HG02938 (cell line): ENCODE data around the gene MAD2L2.

ENCODE experiments used
- ATAC-seq: cut with Tn5 transposase; IDR thresholded peaks from one replicate; pipeline ENCODE4 v1.9.1; 2021; ENCODE audit warnings: mild to moderate bottlenecking, moderate library complexity; ENCODE audit not compliant: unreplicated experiment

The MAD2L2 gene

DNA sequence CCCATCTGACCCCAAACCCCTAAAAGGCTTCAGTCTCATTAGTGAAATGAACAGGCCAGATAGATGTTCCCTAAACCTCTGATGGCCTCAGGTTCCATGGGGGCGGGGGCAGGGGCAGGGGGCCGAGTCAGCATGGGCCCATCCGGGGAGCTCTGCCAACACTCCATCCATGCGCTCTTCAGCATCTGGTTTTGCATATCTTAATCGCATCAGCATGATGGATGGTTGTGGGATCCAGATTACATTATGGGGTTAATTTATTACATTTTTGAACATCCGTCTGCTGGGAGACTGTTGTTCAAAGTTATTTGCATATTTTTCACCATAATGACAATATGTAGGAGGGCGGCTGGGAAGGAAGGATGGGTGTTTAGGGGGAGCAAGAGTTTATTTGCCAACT, 3.1 kb upstream of the MAD2L2 start:
- no peak for ATAC-seq

DNA sequence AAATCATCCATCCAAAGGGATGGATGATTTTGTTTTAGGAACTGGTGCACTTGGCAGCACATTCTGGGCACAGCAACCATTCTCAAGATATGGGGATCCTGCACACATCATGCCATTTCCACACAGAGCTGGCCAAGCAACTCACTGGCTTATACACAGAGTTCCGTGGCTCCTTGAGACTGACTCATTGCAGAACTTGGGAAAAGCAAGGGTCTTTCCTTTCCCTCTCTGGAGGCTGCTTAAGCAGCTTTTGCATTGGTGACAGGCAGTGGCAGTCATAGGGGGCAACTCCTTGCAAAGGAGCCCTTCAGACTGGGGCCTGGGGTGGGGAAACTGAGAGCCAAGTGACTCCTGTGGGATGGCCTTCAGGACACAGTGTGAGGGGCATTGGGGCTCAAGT, 1.9 kb upstream of the MAD2L2 start:
- no peak for ATAC-seq

DNA sequence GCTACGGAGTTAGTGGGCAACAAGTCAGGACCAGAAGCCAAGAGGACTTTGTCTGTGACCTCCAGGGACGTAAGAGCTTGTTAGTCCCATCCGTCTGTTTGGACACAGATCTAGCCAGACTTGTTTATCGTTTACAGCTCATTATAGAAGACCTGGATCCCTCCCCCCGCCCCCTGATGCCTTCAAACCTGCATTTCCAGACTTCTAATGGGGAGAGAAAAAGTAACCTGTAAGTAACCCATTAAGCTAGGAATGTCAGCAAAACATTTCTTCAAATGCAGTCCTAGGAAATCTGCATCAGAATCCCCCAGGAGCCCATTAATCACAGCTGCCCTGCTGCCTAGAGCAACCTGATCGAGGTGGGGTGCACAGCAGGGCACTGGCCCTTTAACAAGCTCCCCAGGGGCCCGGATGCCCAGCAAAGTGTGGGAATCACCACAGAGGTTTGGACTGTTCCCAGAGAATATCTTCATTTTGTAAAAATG, 1.4 kb upstream of the MAD2L2 start:
- no peak for ATAC-seq

DNA sequence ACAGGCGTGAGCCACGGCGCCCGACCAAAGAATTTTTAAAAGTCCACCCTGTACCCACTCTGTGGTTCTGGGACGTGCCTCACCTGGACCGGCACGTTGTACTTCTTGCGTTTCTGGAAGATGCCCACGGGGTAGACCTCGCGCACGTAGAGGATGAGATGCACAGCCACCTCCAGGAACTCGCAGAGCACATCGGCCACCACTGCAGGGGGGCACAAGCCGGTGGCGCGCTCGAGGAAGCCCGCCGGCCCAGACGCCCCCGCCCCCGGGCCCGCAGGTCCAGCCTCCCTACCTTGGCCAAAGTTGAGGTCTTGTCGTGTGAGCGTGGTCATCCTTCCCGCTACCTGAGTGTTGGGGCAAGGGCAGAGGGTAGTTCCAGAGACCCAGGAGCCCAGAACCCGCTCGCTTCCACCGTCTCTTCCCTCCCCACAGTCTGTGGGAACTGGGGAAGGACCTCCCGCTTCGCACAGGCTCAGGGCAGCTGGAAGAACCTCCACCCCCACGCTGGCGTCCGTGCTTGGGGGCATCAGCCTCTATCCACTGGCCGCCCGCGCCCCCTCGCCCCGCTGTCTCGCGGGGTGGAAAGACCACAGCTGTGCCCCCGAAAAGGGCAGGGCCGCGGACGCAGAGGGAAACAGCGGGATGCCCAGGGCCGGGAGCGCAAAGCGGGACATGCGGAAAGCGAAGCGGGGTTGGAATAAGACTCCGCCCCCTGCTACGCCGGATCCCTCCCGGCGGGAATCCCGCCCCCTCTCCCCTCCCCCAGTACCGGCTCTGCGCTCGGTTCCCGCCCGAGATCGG, 478 bp downstream of the MAD2L2 start:
- ATAC-seq: peak; percentile 32

DNA sequence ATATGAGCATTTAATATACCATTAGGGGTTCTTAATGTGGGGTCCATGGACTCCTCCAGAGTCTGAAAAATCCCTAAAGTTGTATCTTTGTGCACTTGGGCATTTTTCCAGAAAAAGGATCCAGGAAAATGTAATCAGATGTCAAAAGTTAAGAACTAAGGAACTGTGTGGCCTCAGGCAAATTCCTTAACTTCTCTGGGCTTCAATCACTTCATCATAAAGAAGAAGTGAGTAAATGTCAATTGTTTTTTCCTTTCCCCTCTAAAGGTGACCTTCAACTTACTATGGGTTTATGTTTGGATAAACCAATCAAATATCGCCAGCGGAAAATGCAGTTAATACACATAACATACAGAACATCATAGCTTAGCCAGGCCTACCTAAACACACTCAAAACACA, 2.5 kb downstream of the MAD2L2 start:
- ATAC-seq: no peak

DNA sequence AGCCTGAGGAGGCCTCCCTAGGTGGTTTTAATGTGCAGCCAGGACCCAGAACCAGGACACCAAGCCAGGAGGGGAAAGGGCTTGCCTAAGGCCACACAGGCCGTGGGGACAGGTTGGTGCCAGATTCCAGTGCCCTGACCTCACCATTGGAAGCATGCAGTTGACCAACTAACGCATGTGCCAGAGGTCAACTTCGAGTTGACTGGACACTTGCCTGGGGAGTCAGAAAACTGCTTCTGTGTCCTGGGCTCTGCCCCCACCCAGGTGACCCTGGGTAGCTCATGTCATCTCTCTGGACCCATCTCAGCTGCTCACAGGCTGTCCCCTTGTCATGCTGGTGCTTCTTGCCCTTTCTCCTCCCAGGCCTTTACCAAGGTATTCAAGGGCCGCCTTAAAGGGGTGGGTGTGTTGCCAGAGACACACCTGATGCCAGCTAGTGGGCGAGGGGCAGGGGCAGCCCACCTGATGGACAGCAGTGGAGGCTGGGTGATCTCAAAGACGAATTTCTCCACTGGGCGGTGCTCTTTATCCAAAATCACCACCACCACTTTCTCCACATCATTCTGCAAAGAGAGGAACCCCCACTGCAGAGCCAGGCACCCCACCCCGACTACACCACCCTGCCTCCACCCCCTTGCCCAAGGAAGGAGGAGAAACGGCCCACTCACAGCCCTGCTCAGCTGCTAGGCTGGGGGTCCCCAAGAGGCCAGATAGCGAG, 4.4 kb downstream of the MAD2L2 start:
- ATAC-seq: no peak

DNA sequence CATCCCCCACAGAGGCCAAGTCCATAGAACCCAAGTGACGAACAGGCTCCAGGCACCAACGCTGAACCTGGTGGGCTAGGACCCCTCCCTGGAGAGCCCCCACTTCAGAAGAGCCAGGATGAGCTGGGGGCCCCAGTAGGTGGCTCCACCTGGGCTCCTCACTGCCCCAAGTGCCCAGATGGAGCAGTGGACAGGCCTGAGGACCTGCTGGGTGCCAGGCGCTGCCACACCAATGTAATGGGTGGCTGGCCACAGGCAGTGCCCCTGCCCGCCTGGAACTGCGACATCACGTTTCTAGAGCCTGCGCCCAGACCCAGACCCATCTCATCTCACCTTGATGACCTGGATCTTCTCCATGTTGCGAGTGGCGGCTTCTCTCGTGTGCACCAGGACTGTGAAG, 5.6 kb downstream of the MAD2L2 start:
- no peak for ATAC-seq

DNA sequence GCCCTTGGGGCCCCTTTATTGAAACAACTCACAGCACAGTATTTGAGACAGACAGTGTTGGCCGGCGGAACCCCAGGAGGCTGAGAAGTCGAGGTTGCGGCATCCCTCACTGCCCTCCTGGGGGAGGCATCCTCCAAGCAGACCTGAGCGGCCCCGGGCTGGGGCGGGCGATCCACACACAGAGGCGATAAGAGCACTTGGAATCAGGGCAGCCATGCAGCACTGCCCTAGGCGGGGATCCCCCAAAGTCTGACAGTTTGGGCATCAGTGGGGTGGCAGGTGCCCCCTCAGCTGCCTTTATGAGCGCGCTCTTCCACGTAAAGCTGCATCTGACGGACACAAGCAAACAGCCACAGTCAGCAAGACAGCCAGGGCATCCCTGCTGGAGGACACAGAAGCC, 6.5 kb downstream of the MAD2L2 start:
- ATAC-seq: no peak

DNA sequence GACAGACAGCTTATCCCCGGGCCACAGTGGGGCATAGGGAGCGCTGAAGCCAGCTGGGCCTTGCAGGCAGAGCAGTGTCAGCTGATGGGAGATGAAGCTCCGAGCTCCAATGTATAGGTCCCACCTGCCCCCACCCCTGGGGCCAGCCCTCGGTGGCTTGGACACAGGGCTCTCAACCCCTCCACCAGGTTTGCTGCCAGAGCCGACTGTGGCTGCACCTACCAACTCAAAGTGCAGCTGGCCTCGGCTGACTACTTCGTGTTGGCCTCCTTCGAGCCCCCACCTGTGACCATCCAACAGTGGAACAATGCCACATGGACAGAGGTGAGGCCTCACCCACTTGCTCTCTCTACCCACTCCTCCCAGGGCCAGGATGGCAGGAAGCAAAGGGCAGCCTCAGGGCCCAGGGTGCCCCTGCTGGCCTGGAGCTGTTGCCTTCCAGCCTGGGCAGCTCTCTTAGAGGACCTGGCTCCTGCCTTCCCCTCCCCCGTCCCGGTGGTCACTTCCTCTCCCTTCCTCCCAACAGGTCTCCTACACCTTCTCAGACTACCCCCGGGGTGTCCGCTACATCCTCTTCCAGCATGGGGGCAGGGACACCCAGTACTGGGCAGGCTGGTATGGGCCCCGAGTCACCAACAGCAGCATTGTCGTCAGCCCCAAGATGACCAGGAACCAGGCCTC, 7.7 kb downstream of the MAD2L2 start:
- no peak for ATAC-seq

DNA sequence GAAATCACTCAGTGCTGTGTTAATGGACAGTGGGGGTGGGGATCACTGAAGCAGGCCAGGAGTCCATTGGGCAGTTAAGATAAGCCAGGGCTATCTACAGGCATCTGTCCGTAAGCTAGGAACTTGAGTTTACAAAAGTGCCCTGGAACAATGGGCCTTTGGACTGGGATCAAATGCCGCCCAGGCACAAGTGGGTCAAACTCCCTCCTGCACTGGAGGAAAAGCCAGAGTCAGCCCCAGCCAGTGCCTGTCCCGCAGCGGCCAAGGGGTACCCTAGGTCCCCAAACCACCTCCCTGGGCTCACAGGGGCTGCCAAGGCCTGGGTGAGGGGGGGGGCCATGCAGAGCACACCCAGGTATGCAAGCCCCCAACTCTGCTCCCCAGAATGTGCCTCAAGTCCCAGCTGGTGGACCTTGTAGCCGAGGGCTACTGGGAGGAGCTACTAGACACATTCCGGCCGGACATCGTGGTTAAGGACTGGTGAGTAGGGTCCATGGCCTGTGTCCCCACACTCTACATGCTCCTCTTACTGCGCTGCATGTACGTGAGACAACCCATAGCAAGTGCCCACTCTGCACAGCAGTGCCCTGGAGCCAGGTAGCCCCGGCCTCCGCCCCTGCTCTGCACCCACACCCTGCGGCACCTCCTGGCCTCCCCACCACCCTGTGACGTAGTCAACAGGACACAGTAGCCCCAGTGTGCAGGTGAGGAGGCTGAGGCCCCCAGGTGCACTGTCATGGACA, 9.2 kb downstream of the MAD2L2 start:
- ATAC-seq: no peak

DNA sequence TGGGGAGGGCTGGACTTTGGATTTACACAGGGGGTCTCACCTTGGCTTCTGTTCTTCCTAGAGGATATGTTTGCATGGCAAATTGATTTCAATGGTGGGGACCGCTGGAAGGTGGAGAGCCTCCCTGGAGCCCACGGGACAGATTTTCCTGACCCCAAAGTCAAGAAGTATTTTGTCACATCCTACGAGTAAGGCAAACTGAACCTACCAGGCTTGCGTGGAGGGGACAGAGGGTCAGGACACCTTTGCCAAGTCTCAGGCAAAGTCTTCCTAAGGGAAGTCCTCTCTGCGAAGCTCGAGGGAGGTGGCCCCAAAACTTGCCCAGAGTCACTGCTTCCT, 9.8 kb downstream of the MAD2L2 start:
- ATAC-seq: no peak

DNA sequence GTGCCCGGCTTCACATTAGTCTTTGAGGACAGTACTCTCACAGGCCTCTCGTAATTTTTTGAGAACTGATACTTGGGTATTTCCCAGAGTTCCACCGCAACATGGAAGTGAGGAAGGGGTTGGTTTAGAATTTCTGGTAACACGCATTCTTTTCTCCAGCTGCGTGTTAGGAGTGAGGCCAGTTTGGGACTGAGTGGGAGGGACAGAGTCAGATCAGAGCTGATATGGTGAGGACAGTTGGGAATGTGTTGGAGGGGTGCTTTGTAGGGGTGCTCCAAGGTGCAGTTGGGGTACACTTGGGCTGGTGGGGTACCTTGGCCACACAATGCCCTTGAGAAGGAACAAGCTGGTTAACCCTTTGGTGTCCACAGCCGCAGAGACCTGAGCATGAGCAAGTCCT, 10.2 kb downstream of the MAD2L2 start:
- ATAC-seq: no peak

DNA sequence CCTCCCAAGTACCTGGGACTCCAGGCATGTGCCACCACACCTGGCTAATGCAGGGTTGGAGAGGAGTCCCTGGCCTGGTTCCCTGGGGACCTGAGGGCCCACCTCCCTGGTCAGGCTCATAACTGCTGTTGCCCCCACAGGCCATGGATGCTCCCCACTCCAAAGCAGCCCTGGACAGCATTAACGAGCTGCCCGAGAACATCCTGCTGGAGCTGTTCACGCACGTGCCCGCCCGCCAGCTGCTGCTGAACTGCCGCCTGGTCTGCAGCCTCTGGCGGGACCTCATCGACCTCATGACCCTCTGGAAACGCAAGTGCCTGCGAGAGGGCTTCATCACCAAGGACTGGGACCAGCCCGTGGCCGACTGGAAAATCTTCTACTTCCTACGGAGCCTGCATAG, 12.4 kb downstream of the MAD2L2 start:
- ATAC-seq: no peak

DNA sequence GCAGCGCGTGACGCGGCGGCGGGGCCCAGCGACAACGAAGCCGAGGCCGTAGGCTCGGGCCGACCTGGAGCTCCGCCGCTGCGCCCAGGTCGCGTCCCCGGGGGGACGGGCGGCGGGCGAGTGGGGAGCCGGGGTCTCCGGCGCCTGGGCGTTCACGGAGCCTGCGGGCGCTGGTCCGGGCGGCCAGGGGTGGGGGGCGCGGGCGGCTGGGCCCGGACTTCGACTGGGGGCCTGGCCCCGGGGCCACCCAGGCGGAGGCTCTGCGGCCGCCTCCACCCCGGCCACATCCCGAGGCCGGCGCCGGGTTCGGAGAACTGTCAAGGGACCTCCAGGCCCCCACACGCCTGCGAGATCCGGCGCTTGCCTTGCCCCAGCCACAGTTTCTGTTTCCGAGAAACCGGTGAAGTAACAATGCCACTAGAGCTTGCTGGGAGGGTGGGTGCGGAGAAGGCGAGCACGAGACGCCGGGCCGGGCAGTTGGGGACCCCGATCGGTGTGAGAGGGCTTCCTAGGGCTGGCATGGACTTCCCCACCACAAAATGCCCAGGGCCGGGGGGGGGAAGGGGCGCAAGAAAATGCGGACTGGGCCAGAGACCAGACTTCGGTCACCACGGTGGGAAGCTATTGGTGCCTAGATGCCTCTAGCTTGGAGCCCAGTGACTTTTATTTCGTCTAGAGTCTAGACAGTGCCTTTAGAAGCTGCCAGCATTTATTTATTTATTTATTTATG, 16.4 kb downstream of the MAD2L2 start:
- peak; percentile 48 for ATAC-seq

DNA sequence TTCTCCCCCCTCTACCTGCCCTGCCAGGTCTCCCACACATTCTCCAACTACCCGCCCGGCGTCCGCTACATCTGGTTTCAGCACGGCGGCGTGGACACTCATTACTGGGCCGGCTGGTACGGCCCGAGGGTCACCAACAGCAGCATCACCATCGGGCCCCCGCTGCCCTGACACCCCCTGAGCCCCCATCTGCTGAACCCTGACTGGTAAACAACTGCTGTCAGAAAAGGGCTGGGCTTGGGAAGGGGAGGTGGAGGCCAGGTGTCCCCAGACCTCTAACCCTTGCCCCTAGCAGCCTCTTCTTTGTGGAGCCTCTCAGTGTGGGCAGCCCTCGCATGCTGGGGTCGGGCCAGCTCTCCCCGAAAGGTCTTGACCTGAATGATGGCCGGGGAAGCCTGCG, 19.8 kb downstream of the MAD2L2 start:
- no peak for ATAC-seq

DNA sequence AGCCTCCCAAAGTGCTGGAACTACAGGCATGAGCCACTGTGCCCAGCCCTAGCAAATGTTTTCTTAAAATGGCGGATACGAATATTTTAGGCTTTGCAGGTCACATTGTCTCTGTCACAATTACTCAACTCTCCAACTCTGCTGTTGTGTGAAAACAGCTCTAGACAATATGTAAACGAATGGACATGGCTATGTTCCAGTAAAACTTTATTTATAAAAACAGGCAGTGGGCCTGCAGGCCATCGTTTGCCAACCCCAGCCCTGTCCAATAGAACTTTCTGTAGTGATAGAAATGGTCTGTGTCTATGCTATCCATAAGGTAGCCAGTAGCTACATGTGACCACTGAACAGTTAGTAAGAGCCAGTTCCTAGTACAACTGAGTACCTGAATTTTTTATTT, 21.2 kb downstream of the MAD2L2 start:
- ATAC-seq: no peak

DNA sequence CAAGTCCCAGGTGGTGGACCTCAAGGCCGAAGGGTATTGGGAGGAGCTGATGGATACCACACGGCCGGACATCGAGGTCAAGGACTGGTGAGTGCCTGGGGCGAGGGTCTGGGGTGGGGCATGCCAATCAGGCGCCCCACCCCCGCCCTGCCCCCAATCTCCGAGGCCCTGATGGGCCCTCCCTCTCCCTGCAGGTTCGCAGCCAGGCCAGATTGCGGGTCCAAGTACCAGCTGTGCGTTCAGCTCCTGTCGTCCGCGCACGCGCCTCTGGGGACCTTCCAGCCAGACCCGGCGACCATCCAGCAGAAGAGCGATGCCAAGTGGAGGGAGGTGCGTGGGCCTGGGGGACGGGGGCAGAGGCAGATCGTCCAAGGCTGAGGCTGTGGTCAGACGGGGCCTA, 22.4 kb downstream of the MAD2L2 start:
- no peak for ATAC-seq

DNA sequence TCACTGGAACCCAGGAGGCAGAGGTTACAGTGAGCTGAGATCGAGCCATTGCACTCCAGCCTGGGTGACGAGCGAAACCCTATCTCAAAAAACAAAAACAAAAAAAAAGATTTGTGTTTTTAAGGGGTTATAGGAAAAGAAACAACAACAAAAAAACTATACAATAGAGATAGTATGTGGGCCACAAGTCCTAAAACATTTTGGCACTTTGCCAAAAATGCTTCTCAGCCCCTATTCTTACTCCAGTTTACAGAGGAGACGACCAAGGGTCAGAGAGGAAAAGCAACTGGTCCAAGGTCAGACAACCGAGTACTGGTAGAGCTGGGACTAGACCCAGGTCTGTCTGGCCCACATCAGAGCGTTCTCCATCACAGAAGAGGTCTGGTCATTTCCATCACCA, 23.3 kb downstream of the MAD2L2 start:
- no peak for ATAC-seq

DNA sequence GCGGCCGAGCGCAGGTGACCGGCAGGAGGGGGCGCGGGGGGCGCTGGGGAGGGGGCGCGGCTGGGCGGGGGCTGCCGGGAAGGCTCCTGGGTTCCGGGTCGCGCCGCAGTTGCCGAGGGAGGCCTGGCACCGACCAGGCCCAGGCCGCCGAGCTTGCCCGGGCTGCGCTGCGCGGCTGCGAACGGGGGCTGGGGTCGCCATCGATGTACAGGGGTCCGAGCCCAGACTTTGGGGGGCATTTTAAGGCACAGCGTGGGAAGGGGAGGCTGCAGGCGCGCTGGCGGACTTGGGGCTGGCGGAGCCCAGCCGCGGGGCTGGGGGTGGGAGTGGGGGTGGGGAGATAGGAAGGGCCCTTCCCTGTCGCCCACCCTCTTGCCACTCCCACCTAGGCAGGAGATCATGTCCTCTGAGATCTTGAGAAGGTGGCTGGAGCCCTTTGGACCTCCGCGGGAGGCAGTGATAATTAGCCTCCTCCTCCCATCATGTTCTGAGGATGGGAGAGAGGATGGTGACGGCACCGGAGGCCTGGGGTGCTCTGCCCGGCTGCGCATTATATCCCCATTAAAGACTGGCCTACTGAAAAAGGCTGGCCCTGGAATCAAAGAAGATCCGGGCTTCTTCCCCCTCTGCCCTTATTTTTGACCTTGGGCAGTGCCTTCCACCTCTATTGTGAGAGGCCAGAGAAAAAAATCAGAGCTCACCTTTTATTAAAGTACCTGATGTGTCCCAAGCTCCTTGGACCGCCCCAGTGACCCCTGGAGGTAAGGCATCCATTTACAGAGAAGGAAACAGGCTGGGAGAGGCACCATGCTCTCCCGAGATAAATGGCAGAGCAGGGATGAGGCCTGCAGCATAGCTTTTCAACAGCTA, 25.8 kb downstream of the MAD2L2 start:
- ATAC-seq: no peak
